Measurements from ENCODE around the gene PIGBOS1. TPM values are rescaled to one million over a fixed set of nuclear protein-coding genes. Genes with fewer than 3 reads are reported as not detected.

PIGBOS1 gene
- total RNA-seq, result 6.1 and 7.4 TPM in 2 replicates

GRCh38 chr15:55318588-55319494 is at the start of gene PIGBOS1, which contains the start of gene PIGB:
Gene PIGBOS1 (minus strand): TSS chr15:55319123. CDS start chr15:55317792, 1,331 bp downstream.
Gene PIGB (plus strand): TSS chr15:55319222. CDS start chr15:55319251, 29 bp downstream.

GRCh38 chr15:55289746-55290527 is 29.0 kb downstream of the PIGBOS1 start, which contains the start of gene RAB27A:
Gene RAB27A (minus strand): TSS chr15:55289813. CDS start chr15:55234934, 54,879 bp downstream.

Other genes with a start within 250 kb of the PIGBOS1 start
- gene RSL24D1, start 122.2 kb downstream of the PIGBOS1 start, total RNA-seq, result 106 and 121 TPM in 2 replicates
- 9.0 and 10.5 TPM in 2 replicates for gene RAB27A, start 29.3 kb downstream of the PIGBOS1 start, total RNA-seq
- 9.8 and 10.5 TPM in 2 replicates for gene PIGB, start 99 bp upstream of the PIGBOS1 start, total RNA-seq
- gene CCPG1, start 89.2 kb upstream of the PIGBOS1 start, total RNA-seq, result 60.7 and 116 TPM in 2 replicates
- 1.7 and 1.8 TPM in 2 replicates for gene PIERCE2, start 89.4 kb upstream of the PIGBOS1 start, total RNA-seq
- gene DNAAF4, start 189.1 kb upstream of the PIGBOS1 start, total RNA-seq, result 0.92 and 1.3 TPM in 2 replicates

Measured in smooth muscle cell of bladder (primary cell).